ENCODE measurements around the gene KRT35. TPM values are rescaled to one million over a fixed set of nuclear protein-coding genes. Genes with fewer than 3 reads are reported as not detected.
A peak's percentile ranks its signal among the peaks of the same experiment; 100 is the strongest.

KRT35 gene
- total and polyA plus RNA-seq, 2 donors (not counting 1 experiment from before 2014, with no cell fraction given) = not detected

DNA sequence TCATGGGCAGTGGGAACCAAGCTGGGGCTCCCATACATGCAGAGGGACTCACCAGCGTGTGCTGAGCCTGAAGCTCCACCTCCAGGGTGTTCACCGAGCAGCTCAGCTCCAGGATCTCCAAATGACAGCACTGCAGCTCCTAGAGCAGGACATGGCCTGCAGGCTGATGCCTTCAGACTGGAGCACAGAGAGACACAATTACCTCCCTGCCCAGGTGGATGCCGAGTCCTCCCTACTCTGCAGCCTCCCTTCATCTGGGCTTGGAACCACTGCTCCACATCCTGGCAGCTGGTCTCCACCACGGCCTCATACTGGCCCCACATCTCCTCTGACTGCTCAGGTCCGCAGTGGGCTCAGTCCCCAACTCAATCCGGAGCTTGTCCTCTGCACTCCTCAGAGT, 31.9 kb downstream of the KRT35 start:
- no peak for DNase-seq (ENCODE audit: low read depth in 2 of 2)

GRCh38 chr17:41448506-41448905, 32.4 kb downstream of the KRT35 start:
- Histone ChIP-seq H3K4me3 (replicated peaks in 1 of 4; ENCODE audit: control extremely low read depth in 1 of 4, insufficient read depth in 1 of 4, low read depth in 3 of 4, low read length in 4 of 4) (no peak overlapping the region), H3K27ac (ENCODE audit: insufficient read depth, low read length) (no peak overlapping the region), H3K27me3 (ENCODE audit: control insufficient read depth, insufficient read depth, low read length) (peaks cover 2% of the 10 kb centered on the region), H3K79me2 (ENCODE audit: control insufficient read depth, insufficient read depth, low read length) (no peaks in the 10 kb centered on the region), H3K4me1 (ENCODE audit: control insufficient read depth, extremely low read depth, insufficient read depth, low read length) (peaks cover 2% of the 10 kb centered on the region), H3K9me3 (ENCODE audit: control insufficient read depth, insufficient read depth, low read depth, low read length) (no peaks in the 10 kb centered on the region), H3K9ac (ENCODE audit: insufficient read depth, low read length) (no peak overlapping the region), H4K20me1 (ENCODE audit: control insufficient read depth, extremely low read depth, insufficient read depth, low read length) (no peaks in the 10 kb centered on the region), H3K36me3 (ENCODE audit: control insufficient read depth, insufficient read depth, low read length) (no peaks in the 10 kb centered on the region), H2AFZ (ENCODE audit: low read length) (no peak overlapping the region), H3K4me2 (ENCODE audit: extremely low read depth, insufficient read depth, low read length) (no peak overlapping the region)
- no peak for TF ChIP-seq EZH2 (IDR thresholded peaks at IDR 0.05; ENCODE audit: low read length, missing control alignments)
- TF ChIP-seq, protein P1, sequence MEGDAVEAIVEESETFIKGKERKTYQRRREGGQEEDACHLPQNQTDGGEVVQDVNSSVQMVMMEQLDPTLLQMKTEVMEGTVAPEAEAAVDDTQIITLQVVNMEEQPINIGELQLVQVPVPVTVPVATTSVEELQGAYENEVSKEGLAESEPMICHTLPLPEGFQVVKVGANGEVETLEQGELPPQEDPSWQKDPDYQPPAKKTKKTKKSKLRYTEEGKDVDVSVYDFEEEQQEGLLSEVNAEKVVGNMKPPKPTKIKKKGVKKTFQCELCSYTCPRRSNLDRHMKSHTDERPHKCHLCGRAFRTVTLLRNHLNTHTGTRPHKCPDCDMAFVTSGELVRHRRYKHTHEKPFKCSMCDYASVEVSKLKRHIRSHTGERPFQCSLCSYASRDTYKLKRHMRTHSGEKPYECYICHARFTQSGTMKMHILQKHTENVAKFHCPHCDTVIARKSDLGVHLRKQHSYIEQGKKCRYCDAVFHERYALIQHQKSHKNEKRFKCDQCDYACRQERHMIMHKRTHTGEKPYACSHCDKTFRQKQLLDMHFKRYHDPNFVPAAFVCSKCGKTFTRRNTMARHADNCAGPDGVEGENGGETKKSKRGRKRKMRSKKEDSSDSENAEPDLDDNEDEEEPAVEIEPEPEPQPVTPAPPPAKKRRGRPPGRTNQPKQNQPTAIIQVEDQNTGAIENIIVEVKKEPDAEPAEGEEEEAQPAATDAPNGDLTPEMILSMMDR (conservative IDR thresholded peaks at IDR 0.05 in 1 of 2, IDR thresholded peaks at IDR 0.05 in 1 of 2; ENCODE audit: low read depth in 1 of 2, low read length in 2 of 2) = no peak
- no peak for DNase-seq (ENCODE audit: low read depth in 2 of 2)

More for the DNA sequence above, 31.9 kb downstream of the KRT35 start:
- H3K4me3 ChIP-seq (replicated peaks in 1 of 4; ENCODE audit: control extremely low read depth in 1 of 4, insufficient read depth in 1 of 4, low read depth in 3 of 4, low read length in 4 of 4) = no peak overlapping the region
- no peak overlapping the region for H3K4me2 ChIP-seq (ENCODE audit: extremely low read depth, insufficient read depth, low read length)
- no peaks in the 10 kb centered on the region for H3K79me2 ChIP-seq (ENCODE audit: control insufficient read depth, insufficient read depth, low read length)
- no peaks in the 10 kb centered on the region for H3K36me3 ChIP-seq (ENCODE audit: control insufficient read depth, insufficient read depth, low read length)
- no peaks in the 10 kb centered on the region for H3K9me3 ChIP-seq (ENCODE audit: control insufficient read depth, insufficient read depth, low read depth, low read length)
- H2AFZ ChIP-seq (ENCODE audit: low read length) = no peak overlapping the region
- H3K9ac ChIP-seq (ENCODE audit: insufficient read depth, low read length) = no peak overlapping the region
- TF ChIP-seq, protein P1 (conservative IDR thresholded peaks at IDR 0.05 in 1 of 2, IDR thresholded peaks at IDR 0.05 in 1 of 2; ENCODE audit: low read depth in 1 of 2, low read length in 2 of 2) = no peak
- TF ChIP-seq EZH2 (IDR thresholded peaks at IDR 0.05; ENCODE audit: low read length, missing control alignments) = no peak
- H4K20me1 ChIP-seq (ENCODE audit: control insufficient read depth, extremely low read depth, insufficient read depth, low read length) = no peaks in the 10 kb centered on the region
- H3K4me1 ChIP-seq (ENCODE audit: control insufficient read depth, extremely low read depth, insufficient read depth, low read length) = peaks cover 2% of the 10 kb centered on the region
- peaks cover 2% of the 10 kb centered on the region for H3K27me3 ChIP-seq (ENCODE audit: control insufficient read depth, insufficient read depth, low read length)
- H3K27ac ChIP-seq (ENCODE audit: insufficient read depth, low read length) = no peak overlapping the region

DNA sequence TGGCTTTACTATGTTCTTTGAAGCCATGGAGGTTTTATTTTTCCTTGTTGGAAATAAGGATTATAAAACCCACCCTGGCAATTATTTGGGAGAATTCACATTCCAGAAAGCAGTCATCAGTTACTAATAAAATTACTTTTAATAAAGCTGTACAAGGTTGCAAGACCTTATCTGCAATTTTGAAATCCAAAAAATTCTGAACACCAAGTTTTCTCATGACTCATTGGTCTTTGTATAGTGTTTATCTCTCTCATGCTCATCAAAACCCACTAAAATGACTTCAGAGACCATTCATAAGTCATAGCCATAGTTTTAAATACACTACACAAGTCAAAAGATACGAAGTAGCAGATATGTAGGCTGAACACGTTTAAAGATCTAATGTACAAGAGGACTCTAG, 34.1 kb downstream of the KRT35 start:
- Histone ChIP-seq H3K36me3 (ENCODE audit: control insufficient read depth, insufficient read depth, low read length) (no peaks in the 10 kb centered on the region), H3K9me3 (ENCODE audit: control insufficient read depth, insufficient read depth, low read depth, low read length) (no peaks in the 10 kb centered on the region), H3K4me1 (ENCODE audit: control insufficient read depth, extremely low read depth, insufficient read depth, low read length) (peaks cover 2% of the 10 kb centered on the region), H3K27ac (ENCODE audit: insufficient read depth, low read length) (peak overlapping the region; percentile 22), H2AFZ (ENCODE audit: low read length) (no peak overlapping the region), H4K20me1 (ENCODE audit: control insufficient read depth, extremely low read depth, insufficient read depth, low read length) (no peaks in the 10 kb centered on the region), H3K4me3 (replicated peaks in 1 of 4; ENCODE audit: control extremely low read depth in 1 of 4, insufficient read depth in 1 of 4, low read depth in 3 of 4, low read length in 4 of 4) (no peak overlapping the region), H3K9ac (ENCODE audit: insufficient read depth, low read length) (no peak overlapping the region), H3K79me2 (ENCODE audit: control insufficient read depth, insufficient read depth, low read length) (no peaks in the 10 kb centered on the region), H3K27me3 (ENCODE audit: control insufficient read depth, insufficient read depth, low read length) (peaks cover 2% of the 10 kb centered on the region), H3K4me2 (ENCODE audit: extremely low read depth, insufficient read depth, low read length) (no peak overlapping the region)
- TF ChIP-seq EZH2 (IDR thresholded peaks at IDR 0.05; ENCODE audit: low read length, missing control alignments) = no peak
- TF ChIP-seq, protein P1 (conservative IDR thresholded peaks at IDR 0.05 in 1 of 2, IDR thresholded peaks at IDR 0.05 in 1 of 2; ENCODE audit: low read depth in 1 of 2, low read length in 2 of 2) = no peak
- DNase-seq (ENCODE audit: low read depth in 2 of 2) = peak; percentile 34 to 89
